Fibroblast of peridontal ligament (primary cell): ENCODE measurements around the gene GPR50.

Experiments used
- DNase-seq: peaks from one replicate; pipeline ENCODE4 v3.0.0-alpha.2; 2010; ENCODE audit errors: extremely low read depth

GPR50 gene

DNA sequence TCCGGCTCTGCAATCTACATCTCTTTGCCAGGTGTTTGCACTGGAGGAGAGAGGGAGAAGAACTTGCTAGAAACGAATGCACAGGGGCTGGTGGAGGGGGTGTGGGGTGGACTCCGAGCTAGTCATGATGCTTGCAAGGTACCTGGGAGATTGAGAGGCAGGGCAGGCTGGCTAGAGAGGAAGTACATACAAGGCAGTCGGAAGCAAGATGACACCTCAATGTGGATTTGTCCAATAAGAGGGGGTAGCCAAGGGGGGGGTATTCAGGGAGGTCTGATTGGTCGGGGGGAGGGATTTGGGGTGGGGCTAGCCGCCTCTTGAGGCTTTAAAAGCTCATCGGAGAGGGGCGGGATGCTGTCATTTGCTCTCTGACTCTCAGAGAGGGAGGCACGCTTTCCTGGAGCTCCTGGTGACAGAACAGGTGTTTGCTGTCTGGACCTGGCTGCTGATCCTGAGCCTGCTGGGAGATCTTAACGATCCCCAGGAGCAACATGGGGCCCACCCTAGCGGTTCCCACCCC, at the start of gene GPR50:
Gene GPR50, plus strand, starts transcription at position 354 of the 520 bp plus-strand sequence. Its CDS starts 138 bp downstream, at position 492.
- no peak for DNase-seq

DNA sequence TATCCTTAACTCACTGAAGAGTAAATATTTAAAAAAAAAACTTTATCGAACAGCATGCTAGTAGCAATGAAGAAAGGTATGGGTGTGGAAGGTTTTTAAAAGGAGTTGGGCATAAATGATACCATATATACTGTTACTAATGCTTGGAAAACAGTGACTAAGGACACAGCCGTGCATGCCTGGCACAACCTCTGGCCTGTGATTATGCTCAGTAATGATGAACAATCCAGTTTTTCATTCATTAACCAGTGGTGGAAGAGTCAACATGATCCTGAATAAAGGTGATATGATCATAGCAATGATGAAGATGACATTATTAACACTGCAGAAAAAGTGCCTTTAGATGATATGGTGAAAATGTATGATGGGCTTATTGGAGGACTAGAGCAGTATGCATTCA, 43.9 kb upstream of the GPR50 start:
- DNase-seq = no peak

DNA sequence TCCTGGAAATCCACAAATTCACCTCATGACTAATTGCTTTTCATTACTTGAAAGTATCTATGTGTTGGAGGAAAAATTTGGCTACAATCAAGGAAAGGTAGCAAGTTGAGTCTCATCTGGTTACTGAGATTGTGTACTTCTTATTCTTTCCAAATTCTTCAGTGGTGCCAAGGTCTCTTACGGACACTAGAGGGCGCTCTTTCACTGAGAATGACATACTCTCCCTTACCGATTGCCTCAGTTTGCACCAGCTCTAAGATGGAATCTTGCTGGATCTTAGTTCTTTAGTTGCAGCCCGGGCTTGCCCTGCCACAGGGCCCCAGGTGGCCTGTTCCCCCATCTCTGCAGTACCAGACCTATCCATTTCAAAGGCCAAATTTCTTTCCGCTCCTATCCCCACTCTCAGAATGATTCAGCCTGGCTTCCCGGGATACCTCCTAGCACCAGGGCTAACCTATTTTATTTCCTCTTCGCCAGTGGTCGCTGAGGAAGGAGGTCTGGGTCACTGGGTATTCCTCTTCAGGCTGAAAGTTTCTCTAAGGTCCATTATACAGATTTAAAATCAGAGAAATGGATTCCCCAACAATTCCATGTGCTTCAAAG, 24.6 kb upstream of the GPR50 start:
- peak; percentile 63 for DNase-seq

DNA sequence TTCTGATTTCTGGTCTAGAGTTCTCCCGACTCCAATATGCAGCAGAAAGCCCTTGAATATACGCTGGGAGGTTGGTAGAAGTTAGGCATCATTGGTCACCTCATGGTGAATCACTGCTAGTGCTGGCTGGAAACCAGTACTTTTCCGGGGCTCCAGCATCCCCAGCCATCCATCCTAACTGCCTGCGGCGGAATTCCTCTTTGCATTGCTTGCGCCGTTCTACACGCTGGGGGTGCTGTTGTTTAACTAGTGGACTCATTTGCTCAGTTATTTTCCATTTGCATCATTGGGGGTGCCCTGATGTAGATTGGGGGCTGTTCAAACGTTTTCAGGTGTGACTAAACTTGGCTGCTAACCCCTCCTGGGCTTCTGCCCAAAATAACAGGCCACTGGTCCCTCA, 23.3 kb upstream of the GPR50 start:
- peak; percentile 23 for DNase-seq

DNA sequence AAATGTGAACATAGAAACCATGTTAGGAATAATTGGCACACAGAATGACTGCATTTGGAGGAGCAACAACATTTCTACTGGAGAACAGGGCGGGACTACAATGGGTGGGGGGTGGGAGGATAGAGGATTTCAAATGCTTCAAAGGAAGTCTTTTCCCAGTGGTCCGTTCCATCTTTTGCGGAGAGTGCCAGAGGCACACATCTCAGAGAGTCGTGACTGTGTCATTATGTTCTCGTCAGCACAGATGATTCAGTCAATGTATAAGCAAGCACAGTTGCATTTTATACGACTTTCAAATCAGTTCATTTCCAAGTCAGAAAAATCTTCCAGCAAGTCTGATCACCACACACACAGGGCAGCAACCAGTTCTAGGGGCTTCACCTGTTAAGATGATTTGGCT, 22.7 kb upstream of the GPR50 start:
- DNase-seq = no peak

DNA sequence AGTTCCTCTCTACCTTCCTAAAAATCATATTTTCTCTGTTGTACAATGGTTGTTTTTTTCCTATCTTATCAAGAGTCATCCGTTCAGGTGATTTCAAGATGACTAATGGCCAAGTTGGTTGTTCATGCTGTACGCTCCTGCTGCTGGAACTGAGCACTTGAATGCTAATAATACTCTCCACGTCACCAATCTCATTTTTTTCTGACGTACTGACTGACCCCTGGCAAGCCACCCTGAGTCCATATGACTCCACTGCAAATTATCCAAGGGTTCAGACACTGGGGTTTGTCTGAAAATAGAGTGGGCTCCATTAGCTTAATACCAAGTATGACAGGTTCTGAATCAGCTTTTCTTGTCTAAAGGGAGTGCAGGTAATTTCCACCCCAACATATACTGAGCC, 21.1 kb upstream of the GPR50 start:
- DNase-seq = no peak

DNA sequence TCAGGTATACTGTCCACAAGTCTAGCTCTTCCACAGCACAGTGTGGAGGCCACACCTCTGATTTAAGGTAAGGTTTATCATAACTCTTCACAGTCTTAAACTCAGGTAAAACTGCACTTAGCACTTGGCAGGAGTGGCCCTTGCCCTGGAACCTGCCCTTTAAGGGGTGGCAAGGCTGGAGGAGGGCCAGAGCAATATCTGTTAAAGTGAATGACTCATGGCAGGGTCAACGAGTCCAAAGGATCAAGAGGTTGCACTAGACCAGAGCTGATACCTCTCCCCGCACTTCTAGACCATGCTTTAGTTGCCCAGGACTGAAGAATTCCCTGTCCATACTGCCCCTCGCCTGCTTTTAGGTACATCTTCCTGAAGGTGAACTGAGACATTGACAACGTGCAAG, 14.7 kb upstream of the GPR50 start:
- no peak for DNase-seq

DNA sequence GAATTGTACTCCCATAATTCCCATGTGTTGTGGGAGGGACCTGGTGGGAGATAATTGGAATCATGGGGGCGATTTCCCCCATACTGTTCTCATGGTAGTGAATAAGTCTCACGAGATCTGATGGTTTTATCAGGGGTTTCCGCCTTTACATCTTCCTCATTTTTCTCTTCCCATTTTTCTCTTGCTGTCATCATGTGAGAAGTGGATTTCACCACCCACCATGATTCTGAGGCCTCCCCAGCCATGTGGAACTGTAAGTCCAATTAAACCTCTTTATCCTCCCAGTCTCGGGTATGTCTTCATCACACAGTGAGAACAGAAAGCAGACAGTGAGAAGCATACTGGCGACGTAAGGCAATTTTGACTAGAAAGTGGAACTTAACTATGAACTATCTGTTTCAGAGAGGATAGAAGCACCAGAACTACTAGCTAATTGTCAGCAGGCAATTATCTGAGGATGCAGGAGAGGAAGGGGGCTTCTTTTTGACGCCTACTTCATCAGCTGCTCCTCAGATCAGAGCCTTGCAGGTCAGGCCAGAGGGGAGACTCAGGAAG, 8.5 kb upstream of the GPR50 start:
- DNase-seq = no peak

DNA sequence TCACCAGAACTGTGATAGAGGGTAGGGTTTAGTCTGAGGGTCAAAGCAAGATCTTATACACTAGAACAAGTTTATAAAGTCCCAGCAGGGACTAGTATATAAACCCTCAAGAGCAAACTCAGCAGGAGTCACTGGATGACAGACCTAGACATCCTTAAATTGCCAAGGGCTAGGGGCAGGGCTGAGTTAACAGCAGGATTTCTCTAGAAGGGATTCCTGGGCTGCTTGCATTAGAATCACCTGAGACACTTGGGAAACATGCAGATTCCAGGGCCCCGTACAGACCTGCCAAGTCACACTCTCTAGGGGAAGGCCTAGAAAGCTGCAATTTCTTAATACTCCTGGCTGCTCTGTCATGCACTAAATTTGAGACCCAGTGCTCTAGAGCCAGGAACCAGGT, 6.6 kb upstream of the GPR50 start:
- DNase-seq = no peak

DNA sequence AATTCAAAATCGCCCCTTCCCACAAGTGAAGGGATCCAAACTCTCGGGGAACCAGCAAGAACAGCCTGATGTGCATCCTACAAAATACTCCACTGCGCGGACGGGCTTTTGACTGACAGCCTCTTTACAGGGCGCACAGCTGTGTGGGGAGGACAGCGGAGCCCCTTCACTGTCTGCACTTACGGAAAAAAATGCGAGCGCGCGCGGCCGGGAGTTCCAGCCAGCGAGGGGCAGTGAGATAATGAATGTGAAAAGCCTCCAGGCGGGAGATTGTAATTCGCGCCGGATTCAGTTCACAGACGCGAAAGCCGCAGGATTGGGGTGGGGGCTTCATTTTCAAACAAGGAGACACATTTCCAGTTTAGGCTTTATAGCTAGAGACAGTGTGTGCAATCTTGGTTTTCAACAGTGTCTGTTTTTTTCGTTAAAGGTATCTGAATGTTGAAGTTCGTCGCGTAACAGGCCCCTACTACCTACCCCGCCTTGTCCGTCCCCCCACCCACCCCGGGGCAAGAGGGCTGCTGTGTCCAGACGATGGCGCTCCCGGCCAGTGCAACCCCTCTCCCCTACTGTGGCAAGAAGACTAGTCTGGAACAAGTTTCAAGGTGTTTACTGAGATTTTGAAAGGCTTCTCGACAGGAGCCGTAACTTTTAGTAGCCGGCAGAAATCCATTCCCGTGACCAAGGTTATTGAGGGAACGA, 1.7 kb upstream of the GPR50 start:
- DNase-seq = no peak

DNA sequence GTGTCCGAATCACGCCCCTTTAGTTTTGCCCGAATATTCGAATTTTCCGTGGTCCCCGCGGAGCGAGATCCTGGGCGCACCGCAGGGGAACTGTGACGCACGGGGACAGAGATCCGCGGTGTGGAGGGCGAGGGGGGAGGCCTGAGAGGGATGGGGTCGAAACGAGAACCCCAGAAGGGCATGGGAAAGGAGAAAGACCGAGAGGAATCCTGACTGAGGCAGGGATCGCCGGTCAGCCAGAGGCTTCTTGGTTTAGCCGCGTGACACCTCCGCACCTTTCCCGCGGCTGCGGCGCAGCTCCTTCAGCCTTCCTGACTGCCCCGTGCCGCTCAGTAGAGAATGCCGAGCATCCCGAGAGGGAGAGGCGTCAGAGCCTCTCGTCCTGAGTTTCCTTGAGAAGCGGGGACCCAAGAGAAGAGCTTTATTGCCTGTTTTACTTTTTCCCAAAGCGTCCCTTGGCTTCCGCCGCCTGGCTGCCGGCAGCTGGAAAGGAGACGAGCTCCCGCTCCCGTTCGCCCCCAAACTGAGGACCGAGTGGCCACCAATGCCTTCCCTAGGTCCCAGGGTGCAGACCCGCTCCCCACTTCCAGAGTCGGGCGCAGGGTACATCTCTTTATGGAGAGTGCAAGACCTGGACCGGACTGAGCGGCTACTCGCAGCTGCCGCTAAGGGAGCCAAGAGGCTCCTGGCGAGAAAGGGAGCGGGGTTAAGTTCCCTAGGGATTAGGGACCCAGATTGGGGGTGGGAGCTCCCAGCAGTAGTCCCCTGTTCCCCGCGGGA, 911 bp upstream of the GPR50 start:
- DNase-seq = no peak

DNA sequence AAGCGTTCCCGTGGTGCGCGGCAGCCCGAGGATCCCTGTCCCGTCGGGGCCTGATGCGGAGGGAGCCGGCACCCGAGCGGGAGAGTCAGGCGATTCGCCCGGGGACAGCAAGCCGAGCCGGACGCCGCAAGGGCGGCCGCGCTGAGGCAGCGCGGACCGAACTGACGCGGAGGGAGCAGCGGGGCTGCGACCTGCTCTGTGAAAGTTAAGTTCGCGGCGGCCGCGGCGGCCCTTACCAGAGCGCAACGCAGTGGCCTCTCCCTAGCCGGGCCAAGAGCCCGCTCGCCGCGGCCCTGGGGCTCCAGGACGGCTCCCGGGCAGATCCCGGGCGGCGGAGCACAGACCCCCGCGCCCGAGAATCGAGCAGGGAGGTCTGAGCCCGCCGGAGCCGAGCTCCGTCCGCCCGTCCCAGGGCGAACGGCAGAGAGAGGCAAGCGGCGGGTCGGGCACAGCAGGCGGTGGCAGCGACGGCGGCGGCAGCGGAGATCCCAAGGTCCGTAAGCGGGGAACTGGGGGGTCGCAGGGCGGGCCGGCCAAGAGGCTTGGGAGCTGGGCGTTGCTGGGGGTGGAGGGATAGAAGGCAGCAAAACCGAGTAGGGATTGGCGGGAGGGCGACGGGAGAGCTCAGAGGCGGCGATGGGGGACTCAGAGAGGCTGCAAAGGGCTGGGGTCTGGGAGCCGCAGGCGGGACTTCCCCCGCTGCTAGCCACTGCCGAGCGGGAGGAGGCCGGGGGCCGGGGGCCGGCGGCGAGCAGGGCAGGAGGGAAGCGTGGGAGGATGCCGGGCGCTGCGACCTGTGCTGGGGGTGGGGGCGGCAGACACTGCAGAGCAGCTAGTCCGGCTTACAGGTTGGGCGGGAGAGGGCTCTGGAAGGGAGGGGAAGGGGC, 1.0 kb downstream of the GPR50 start:
- no peak for DNase-seq

DNA sequence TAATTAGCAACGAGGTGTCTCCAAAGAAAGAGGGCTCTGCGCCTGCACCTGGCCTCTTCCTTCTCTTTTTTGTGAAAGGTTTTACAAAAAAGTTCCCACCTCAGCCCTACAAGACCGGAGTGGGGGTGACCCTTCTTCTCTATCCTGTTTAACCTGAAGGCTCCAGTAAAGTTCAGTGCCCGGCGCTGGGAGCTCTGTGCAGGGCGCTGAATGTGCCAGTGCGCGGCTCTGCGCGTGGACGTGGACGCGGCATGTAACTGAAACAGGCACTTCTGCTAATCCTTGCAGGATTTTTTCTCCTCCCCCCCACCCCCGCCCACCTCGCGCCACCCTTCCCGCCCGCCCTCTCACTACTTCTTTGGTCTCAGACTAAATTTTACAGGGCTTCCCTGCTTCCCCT, 2.4 kb downstream of the GPR50 start:
- DNase-seq = no peak

DNA sequence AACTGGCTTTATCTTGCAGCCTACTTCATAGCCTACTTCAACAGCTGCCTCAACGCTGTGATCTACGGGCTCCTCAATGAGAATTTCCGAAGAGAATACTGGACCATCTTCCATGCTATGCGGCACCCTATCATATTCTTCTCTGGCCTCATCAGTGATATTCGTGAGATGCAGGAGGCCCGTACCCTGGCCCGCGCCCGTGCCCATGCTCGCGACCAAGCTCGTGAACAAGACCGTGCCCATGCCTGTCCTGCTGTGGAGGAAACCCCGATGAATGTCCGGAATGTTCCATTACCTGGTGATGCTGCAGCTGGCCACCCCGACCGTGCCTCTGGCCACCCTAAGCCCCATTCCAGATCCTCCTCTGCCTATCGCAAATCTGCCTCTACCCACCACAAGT, 4.0 kb downstream of the GPR50 start:
- no peak for DNase-seq

DNA sequence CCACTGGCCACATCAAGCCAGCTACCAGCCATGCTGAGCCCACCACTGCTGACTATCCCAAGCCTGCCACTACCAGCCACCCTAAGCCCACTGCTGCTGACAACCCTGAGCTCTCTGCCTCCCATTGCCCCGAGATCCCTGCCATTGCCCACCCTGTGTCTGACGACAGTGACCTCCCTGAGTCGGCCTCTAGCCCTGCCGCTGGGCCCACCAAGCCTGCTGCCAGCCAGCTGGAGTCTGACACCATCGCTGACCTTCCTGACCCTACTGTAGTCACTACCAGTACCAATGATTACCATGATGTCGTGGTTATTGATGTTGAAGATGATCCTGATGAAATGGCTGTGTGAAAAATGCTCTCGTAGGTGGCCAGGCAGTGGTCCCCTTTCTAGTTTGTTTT, 4.7 kb downstream of the GPR50 start:
- no peak for DNase-seq

DNA sequence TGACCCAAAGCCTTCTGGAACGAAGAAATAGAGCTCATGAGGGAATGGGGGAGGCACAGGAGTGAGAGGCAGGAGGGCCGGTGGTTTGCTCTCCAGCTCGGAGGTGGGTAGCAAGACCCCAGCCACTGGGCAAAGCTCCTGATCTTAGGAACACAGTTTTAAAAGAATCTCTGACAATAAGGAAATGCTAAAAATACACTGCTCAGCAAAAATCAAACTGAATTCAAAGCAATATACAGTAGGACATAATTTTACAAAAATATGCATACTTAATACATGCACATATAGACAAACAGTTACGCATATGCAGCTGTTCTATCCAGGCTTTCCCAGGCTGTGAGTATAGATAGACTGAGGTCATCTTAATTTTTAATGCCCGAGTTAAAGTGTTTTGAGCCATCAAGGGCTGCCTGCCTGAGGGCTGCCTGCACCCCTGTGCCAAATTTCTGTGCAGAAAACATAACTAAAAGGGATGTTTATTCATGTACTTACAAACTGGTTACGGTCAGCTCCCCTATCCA, 6.9 kb downstream of the GPR50 start:
- no peak for DNase-seq

DNA sequence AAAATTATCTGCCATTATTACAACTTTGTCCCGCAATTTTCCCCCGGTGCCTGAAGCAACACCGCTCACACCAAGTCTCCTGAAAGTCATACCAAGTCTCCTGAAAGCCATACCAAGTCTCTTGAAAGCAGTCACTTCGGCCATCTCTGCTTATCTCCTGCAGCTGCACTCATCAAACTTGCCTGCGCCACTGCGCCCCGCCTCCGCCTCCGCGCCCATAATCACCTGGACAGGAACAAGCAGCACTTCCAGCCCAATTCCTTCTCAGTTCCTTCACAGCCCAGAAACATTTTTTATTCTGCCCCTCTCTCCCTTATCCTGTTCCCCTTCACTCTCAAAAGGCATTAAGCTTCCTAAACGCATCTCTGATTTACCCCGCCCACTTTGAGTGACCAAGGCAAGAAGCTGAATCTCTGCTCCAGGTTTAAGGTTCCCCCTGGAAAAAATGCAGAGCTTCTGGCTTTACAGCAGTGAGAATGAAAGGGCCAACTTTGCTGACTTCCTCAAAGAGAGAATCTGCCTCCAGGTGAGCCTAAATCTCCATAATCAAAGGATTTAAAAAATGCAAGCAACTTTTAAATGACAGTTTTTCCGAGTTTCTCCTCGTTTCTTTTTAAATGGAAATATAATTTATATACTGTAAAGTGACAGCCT, 7.7 kb downstream of the GPR50 start:
- no peak for DNase-seq

DNA sequence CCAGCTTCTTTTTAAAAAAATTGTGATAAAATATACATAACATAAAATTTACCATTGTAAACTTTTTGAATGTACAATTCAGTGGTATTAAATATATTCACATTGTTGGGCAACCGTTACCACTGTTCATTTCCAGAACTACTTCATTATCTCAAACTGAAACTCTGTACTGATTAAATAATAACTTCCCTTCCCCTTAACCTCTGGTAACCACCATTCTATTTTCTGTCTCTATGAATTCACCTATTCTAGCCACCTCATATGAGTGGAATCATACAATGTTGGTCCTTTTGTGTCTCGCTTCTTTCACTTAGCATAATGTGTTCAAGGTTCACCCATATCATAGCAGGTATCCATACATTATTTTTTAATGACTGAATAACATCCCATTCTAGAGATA, 8.3 kb downstream of the GPR50 start:
- no peak for DNase-seq

DNA sequence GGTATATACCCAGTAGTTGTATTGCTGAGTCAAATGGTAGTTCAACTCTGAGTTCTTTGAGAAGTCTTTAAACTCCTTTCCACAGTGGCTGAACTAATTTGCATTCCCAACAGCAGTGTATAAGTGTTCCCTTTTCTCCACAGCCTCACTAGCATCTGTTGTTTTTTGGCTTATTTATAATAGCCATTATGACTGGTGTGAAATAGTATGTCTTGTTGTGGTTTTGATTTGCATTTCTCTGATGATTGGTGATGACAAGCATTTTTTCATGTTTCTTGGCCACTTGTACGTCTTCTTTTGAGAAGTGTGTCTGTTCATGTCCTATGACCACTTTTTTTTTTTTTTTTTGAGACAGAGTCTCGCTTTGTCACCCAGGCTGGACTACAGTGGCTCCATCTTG, 30.5 kb downstream of the GPR50 start:
- no peak for DNase-seq

DNA sequence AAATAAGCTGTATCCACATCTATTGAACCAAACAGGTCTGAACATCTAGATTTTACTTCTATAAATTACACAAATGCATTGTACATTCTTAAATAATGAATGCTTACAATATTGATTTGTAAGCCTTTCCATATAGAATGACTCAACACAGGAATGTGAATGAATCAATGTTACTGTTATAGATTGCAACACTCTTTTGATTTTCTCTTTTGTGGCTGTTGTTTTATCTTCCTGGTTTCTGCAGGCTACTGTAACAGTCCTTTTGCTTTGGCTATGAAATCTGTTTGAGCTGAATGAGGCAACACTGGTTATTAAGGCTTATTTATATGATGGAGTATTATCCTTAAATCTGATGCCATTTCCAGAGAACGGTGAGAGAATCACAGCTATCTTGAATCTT, 49.5 kb downstream of the GPR50 start:
- no peak for DNase-seq

DNA sequence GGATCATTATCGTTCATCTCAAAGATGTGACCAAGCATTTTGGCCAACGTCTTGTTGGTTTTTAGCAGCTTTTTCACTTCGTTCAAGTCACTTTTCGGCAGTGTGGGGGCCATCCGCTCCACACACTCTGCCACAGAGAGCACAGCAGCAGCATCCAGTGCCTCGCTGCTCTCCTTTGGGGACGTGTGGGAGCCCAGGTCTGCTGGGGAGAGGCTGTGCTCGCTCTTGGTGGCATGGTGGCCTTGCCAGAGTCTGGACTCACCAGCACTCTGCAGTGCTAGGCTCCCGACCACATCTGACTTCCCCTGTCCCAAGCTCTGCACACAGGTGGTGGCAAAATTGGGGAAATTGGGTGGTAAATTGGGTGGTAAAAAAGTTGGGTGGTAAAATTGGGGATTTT, 50.6 kb downstream of the GPR50 start:
- DNase-seq = no peak
